ES-I3 (cell line): ENCODE data around the gene ANKRD6.

Experiments
- H3K36me3 ChIP-seq: 2 replicates; pipeline ENCODE4 v1.6.1; 2013; ENCODE audit warnings: mild to moderate bottlenecking, low read length, control low read depth, moderate library complexity; ENCODE audit not compliant: insufficient read depth
- H3K4me1 ChIP-seq: 2 replicates; pipeline ENCODE4 v1.6.1; 2013; ENCODE audit warnings: mild to moderate bottlenecking, control low read depth, low read length; ENCODE audit not compliant: insufficient read depth
- H3K9ac ChIP-seq: 2 replicates; pipeline ENCODE4 v1.6.1; 2013; ENCODE audit warnings: low read depth, mild to moderate bottlenecking, low read length, moderate library complexity
- H3K9me3 ChIP-seq: 2 replicates; pipeline ENCODE4 v1.6.1; 2013; ENCODE audit warnings: mild to moderate bottlenecking, low read length, moderate library complexity; ENCODE audit not compliant: control insufficient read depth, insufficient read depth

The ANKRD6 gene

GRCh38 chr6:89679215-89680120 is 246.5 kb downstream of the ANKRD6 start:
- Histone ChIP-seq H3K9me3 (no peaks in the 10 kb centered on the region), H3K4me1 (peaks cover 16% of the 10 kb centered on the region), H3K36me3 (peaks cover 64% of the 10 kb centered on the region), H3K9ac (no peak overlapping the region)

DNA sequence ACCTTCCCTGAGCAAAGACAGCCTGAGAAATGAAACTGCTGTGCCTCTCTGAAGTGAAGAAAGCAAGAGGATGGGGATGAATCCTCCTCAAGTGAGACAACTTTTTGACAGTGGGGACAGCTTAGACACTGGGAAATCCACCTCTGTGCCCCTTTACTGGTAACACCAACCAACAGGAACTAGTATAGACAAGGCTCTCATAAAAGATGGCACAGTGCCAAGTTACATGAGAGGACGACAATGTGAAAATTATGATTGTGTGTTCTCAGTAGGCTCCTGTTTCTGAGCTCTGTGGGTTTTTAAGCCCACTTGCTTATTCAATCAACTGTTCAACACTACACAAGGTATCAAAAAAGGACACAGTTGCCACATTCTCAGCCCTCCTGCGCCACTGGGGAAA is 247.2 kb downstream of the ANKRD6 start:
- no peaks in the 10 kb centered on the region for H3K9me3 ChIP-seq
- peaks cover 16% of the 10 kb centered on the region for H3K4me1 ChIP-seq
- no peak overlapping the region for H3K9ac ChIP-seq
- H3K36me3 ChIP-seq: peaks cover 63% of the 10 kb centered on the region

DNA sequence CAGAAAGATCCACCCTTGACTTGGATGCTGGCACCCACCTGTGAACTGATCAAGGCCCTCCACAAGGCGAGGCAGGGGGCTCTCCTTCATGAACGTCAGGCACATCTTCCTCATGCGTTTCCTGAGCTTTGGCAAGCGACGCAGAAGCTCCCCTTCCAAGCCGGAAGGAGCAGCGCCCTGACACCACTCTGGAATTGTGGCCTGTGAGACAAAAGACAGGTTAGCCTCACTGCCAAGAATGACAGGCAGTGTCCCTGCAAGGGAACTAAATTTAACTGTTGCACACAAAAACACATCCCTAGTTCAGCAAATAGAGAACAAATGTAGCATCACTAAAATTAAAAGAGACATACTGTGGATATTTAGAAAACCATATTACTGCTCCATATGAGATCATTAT is 247.6 kb downstream of the ANKRD6 start:
- H3K36me3 ChIP-seq: peaks cover 63% of the 10 kb centered on the region
- peaks cover 16% of the 10 kb centered on the region for H3K4me1 ChIP-seq
- no peaks in the 10 kb centered on the region for H3K9me3 ChIP-seq
- H3K9ac ChIP-seq: no peak overlapping the region

- H3K4me1 ChIP-seq: peaks cover 16% of the 10 kb centered on the region
- H3K9me3 ChIP-seq: no peaks in the 10 kb centered on the region
- no peak overlapping the region for H3K9ac ChIP-seq
- peaks cover 68% of the 10 kb centered on the region for H3K36me3 ChIP-seq
Observed at GRCh38 chr6:89681983-89682564, 249.1 kb downstream of the ANKRD6 start.

GRCh38 chr6:89682991-89683390 is 250.0 kb downstream of the ANKRD6 start:
- no peak overlapping the region for H3K9ac ChIP-seq
- H3K36me3 ChIP-seq: peaks cover 70% of the 10 kb centered on the region
- peaks cover 16% of the 10 kb centered on the region for H3K4me1 ChIP-seq
- H3K9me3 ChIP-seq: no peaks in the 10 kb centered on the region
